HG02642 (cell line): ENCODE measurements around the gene SH3RF3.

Experiments used
- ATAC-seq: cut with Tn5 transposase; IDR thresholded peaks from one replicate; pipeline ENCODE4 v1.9.1; 2021; ENCODE audit warnings: mild to moderate bottlenecking; ENCODE audit not compliant: unreplicated experiment, poor library complexity

SH3RF3 gene

DNA sequence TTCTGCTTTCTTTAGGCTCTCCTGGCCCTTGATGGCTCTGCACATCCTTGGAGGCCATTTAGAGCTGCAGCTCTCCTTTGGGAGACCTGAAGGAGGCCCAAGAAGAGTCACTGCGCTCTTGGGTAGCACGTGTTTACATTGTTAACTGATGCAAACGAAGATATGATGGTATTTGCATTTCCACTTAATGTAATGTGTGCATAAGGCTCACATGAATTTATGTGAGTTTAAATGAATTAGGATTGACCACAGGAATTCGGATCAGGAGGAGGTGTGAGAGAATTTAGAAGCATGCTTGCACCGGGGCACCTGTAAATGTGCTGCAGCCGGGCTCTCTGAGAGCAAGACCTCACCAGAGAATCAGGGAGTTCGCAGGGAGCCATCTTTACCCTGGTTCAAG lies 7.5 kb downstream of the SH3RF3 start:
- no peak for ATAC-seq

DNA sequence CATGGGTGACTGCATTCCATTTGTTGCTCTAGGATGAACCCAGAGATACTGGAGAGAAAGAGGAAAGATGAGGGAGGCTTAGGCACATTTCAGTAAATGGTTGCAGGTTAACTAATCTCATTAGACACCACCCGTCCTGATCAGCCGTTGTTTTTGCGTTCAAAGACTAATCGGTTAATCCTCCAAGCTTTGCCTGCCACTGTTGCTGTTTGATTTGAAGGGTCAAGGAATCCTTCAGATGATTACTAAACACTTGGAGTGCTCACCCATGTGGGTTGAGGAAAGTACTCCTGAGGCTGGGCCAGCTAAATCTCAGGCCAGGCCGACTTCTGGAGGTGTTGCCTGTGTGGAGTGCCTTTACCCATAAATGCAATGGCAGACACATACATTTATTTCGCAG lies 8.6 kb downstream of the SH3RF3 start:
- no peak for ATAC-seq

DNA sequence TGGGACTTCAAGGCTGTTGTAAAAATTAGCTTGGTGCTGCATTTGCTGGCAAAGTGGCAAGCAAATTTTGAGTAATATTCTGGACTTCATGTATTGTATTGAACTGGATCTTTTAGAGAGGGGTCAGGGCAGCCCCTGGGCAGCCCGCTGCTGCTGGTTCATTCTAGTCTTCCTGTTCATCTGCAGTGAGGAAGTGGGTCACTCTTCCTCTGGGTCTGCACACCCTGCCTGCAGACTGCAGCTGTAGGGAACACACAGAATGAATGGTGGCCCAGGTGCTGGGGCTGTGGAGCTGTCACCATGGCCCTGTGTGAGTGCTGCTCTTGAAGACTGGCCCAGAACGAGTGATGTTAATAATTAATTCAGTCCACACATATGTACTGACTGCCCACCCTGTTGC lies 9.4 kb downstream of the SH3RF3 start:
- ATAC-seq = no peak

DNA sequence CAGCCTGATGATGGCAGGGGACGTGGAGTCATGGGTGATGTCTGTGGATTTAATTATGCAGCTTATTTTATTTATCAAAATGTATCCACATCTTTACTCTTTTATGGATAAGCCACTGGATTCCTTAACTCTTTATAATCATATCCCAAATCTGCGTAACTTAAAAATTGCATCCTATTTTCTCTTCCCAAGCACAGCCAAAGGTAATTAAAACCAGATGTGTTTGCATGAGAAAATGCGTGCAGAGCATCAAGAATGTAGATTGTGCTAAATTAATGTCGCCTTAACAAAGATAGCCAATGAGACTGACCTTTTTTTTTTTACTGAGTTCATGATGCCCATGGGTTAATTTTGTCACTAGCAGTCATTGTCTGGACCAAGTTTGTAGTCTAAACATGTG lies 10.0 kb downstream of the SH3RF3 start:
- ATAC-seq = no peak

DNA sequence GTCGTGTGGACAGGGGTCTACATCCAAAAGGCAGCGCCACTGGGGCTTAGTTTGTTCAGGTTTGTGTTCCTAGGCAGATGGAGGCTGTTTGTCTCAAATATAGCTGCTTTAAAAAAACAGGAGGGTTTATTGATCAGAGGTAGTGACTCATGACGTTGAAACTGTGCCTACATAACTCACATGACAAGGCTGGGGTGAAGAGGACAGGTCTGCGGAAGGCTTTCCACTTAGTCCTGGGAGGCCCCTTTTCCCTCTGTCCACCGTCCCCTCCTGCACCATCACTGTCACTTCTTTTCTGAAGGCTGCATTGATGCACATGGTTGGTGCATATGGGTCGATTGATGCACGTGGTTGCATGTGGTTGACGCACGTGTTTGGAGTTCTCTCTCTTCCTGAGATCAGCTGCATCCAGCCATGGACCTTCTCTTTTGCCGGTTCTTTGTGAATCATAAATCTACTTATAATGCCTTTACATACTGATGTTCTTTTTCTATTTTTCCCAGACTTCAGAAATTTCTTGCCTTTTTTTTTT lies 10.9 kb downstream of the SH3RF3 start:
- no peak for ATAC-seq

DNA sequence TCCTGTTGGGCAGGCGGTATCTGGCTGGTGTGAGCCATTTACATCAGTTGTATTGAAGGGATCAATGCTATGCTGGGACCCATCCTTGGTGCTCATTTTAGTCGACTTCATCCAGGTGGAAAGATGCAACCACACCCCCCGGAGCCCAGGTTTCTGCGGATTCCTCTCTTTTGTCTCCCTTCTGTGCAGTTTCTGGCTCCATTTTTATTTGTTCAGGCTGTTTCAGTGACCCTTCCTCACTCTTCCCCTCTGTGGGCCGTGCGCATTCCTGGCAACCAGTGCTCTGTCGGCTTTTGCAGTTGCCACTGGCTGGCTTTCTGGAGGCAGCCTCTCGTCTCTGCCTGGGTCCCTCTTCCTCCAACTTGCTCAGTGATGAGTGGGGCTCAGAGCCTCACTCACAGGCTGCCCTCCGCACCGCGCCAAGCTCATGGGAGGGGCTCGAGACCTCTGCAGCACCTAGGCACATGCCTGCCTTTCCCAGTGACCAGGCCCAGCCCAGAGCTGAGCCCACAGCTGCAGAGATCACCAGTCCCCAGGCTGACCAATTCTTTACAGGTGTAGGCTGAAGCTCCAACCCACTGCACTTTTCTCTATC lies 12.1 kb downstream of the SH3RF3 start:
- no peak for ATAC-seq

DNA sequence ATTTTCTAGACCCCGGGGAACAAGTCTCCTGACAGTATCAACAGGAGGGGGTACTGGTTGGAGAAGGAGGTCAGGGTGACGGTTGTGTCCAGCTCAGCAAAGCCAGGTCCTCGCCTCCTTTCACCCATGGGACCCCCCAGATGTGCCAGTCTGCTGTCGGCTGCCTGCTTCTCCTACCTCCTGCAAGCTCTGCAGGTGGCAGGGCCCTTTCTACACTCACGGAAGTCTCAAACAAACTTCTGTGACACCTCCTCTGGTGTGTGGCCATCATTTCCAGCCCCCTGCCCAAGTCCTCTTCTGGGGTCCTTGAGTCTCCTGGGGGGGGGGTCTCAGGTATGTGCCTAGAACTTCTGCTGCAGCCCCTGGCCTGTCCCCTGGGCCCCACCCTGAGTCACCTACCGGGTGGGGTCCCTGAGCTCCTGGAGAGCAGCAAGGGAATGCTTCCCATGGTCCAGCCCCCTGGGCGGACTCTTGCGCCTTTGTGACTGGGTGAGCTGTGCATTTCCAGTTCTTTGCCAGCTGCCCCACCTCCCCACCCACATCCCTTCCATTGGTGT lies 12.8 kb downstream of the SH3RF3 start:
- no peak for ATAC-seq

DNA sequence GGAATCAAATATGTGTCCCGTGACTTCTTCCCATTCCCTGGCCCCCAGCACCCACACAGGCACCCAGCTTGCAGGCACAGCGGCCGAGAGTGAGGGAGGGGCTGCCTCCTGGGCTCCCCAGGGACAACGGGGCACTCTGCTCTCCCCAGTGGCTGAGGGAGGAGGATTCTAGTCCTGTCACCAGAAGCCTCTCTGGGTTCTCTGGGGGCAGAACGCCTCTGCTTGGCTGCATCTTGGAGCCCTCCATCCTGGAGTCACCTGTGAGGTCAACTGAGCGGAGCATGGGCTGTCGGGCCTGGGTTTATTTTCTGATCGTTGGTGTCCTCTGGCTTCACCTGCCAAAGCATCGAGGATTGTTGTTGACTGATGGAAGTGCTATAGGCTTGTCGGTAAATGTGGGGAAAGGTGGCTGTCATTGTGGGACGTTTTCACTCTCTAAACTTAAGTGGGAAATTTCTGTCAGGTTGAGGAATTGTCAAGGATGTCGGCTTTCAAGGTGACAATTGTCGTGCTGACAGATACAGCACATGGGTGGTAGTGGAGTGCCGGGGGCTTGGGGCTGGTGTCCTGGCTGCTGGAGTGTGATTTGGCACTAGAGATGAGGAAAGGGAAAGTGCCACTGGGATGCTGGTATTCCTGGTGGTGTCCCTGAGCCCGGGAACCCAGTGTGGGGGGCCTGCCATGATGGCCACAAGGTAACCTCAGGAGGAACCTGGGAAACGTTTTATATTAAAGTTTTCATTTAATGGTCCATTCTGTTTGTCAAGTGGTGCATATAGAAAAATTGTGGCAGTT lies 13.6 kb downstream of the SH3RF3 start:
- ATAC-seq = no peak

DNA sequence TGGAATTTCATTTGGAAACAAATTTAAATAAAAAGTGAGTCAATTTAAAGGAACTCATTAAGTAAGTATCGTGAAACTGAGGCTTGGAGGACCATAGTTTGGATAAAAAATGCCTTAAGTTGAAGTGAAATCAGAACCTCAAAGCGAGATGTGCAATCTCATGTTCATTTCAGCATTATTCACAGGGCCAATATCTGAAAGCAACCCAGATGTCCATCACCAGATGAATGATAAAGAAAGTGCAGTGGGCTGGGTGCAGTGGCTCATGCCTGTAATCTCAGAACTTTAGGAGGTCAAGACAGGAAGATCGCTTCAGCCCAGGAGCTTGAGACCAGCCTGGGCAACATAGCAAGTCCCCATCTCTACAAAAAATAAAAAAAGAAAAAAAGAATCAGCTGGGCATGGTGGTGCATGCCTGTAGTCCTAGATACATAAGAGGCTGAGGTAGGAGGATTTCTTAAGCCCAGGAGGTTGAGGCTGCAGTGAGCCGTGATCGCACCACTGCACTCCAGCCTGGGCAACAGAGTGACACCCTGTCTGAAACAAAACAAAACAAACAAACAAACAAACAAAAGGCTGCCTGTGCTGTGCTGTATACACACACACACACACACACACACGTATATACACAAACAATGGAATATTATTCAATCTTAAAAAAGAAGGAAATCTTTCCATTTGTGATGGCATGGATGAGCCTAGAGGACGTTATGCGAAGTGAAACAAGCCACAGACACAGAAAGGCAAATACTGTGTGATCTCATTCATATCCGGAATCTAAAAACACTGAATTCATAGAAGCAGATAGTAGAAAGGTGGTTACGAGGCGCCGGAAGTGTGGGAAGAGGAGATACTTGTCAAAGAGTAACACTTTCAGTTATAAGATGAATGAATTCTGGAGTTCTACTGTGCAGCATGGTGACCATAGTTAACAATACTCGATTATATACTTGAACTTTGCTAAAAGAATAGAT lies 14.5 kb downstream of the SH3RF3 start:
- peak; percentile 61 for ATAC-seq

DNA sequence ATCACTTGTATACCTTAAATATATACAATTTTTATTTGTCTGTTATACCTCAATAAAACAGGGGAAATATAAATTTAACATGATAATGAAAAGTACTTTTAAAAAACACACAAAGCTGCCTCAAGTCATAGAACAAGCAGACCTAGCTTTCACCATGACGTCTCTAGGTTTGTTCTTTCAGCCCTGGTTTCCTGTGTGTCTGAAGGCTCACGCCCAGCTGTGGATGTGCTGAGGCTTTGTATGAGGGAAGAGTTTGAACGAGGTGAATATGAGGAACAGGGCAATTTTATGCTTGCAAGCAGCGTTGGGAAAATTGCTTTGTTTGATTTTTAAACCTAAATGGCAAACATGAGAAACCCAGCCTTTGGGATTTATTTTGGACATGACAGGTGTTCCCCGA lies 15.3 kb downstream of the SH3RF3 start:
- no peak for ATAC-seq

DNA sequence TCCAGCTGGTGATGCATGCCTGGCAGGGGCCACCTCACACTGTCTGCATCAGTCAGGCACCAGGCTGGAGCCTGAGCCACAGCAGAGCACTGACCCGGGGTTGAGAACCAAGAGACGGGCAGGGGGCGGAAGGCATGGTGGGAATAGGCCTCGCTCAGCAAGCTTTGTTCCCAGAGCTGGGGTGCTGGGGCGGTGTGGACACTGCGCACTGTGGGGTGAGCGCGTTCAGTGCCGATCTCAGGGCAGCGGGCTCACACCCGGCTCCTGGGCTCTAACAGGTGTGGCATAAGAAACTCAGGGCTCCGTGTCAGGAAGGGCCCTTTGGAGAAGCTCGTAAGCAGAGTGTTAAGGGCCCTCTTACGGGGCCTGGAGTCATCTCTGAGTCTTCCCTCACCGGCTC lies 15.7 kb downstream of the SH3RF3 start:
- ATAC-seq = no peak

DNA sequence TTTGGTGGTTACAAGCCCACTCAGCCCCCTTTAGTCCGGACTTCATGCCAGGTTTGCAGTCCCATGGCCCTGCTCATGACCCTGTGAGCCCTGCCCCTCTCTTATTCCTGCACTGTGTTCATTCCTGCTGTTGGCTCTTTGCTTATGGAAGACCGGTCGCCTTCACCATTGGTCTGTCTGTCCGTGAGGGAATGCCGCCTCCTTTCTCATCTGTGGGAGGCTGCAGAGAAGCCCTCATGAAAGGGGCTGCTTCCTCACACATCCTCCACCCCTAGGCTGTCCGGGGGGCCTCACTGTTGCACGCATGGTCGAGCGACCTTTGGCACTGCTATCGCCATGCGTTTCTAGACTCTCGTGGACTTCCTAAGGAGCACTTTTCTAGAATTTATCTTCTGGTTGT lies 16.3 kb downstream of the SH3RF3 start:
- no peak for ATAC-seq

DNA sequence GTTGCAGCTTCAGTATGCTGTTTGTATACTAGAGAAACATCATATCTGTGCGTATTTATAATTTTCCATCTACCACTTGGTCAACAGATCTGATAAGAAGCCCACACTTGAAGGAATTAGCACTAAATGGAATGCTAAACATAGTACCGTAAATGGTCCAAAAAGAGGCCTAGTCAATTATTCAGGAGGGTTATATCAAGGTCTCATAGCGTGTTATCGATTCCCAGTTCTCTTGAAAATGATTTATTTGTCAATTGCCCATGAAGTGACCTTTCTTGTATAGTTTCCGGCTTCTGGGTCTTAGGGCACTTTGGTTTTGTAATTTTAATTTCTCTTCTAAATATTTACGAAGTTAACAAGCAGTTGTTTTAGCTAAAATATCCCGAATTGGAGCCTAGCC lies 18.4 kb downstream of the SH3RF3 start:
- ATAC-seq = no peak

DNA sequence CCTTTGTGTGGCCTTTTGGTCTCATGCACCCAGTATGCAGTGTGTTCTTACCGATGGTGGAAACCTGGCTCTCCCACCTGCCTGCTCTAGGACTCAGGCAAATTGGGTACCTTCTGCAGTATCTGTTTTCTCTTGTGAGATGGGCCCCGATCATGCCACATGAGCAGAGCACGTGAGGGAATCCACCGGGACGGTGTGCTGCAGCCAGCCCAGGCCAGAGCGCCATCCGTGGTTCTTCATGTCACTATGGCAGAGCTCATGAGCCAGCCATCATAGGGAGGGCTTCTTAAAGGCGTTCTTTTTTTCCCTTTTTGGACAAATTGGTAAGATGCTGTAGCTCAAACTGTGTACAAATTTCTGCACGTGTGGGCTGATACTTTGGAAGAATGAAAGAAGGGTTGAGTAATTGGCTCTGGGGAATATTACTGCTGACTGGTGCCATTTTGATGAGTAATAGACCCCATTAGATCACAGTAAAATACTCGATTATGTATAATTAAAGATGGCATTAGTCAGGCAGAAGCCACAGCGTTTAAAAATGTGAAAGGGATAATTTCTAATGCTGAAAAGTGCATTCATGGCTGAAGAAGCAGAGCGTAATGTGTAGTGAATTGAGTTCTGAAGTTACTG lies 19.2 kb downstream of the SH3RF3 start:
- no peak for ATAC-seq

DNA sequence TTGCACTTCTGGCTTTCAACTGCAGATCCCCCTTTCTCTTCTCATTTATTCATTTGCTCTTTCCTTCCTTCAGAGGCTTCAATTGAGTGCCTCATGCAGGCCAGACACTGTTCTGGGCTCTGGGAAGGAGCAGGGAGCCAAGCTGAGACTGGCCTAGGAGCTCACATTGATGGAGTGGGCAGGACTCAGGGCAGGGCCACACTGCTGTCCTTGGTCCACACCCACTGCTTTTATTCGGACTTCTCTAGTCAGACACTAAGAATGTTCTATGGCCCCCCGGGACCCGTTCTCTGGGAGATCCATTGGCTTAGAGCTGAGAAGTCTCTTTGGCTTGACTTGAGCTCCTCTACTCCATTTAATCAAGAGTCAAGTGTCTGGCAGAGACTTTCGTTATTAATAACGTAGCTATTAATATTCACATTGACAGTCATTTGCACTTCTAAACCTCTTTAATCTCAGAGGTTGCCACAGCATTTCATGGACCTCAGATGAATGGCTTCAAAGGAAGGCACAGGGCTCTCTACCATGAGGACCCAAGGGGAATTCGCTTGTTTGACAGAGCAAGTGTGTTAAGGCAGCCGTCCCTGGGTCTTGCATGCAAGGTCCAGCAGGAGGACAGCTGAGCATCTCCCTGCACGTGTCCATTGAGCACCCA lies 20.1 kb downstream of the SH3RF3 start:
- no peak for ATAC-seq

DNA sequence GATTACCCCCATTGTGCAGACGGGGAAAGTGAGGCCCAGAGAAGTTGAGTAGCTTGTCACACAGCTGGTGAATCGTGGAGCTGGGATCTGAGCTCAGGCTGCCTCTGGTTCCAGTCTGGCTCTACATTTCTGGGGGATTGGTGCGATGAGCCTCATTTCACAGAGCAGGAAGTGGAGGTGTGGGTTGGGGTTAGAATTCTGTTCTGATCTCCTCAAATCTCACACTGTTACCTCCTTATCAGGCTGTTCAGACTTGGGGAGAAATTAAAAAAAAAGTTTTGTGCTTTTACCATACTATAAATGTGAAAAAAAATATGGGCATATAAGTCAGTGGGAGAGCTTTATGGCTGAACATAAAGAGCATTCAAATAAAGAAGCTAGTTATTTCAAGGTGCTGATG lies 21.6 kb downstream of the SH3RF3 start:
- ATAC-seq = no peak

DNA sequence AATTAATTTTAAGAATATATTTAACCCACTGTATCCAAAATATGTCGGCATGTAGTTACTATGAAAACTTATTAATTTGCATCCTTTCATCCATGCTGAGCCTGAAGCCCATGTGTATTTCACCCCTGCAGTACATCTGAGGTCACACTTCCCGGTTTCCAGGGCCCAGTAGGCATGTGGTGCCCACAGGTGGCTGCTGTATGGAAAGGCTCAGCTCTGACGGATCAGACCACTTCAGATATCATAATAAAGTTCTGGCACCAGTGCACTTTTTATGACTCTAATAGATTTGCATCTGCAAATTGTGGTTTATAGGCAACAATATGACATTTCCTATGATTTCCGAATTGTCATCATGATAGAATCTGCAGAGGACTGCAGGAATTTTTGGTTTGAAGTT lies 22.5 kb downstream of the SH3RF3 start:
- no peak for ATAC-seq

DNA sequence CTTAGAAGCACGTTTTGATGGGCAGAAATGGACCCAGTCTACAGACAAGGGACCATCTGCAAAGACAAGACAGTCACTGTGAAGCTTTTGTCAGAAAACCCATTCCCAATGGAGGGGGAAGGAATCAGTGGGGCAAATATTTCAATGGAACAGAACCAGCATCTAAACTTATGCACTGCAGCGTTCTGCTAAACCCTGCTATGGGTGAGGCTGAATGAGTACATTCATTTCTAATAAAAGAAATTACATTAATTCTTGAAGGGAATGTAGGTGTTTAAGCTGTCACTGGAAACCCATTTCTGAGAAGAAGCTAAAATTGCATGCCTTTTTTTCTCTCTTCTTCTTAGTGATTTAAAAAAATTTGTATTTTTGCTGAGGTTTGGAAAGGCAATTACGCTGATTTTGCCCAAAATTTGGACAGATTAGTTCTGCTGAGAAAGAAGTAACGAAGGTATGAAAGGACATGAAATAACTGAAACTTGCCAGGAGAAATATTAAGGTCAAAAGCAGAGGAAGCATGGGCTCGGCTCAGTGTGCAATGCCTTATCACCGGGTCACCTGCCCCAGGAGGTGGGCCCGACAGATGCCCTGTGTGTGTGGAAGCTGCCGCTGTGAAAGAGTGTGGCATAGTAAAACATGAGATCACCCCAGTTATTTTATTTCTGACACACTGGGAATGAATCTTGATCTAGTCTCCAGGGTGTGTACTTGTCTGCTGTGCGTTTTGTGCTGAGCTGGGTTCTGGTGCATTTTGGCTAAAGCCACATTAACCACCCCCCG lies 24.2 kb downstream of the SH3RF3 start:
- no peak for ATAC-seq

DNA sequence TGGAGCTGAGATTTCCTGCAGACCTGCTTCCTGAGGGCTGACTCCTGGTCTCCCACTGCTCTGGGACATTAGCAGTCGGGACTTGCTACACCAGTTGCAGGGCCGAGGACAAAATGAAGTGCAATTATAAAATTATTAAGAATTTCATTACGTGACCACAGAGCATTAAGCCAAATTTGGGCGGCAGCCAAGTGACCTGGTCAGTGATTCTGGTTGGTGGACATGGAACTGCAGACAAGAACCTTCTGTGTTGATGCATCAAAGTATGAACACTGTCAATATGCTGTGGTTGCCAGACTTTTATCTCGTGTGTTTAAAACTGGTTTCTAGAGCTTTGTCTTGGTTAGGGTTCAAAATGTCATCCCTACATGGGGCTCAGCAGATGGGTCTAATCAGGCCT lies 24.8 kb downstream of the SH3RF3 start:
- ATAC-seq = no peak
